Naive thymus-derived CD8-positive, alpha-beta T cell (primary cell): ENCODE data around the gene OR4L1. TPM values are rescaled to one million over a fixed set of nuclear protein-coding genes. Genes with fewer than 3 reads are reported as not detected.

Experiments used
- polyA plus RNA-seq, 3 donors: library from polyadenylated mRNA; unstranded; fragments of 300-500 nt; fragmentation: Illumina TruSeq; gene quantifications; one replicate each; pipeline ENCODE4 v1.2.3, GENCODE V29; 2021
- total RNA-seq, 8 experiments: library from RNA in 2 of 8; stranded (reverse) in 2 of 8; gene quantifications; one replicate each; pipeline ENCODE4 v1.2.3 and lab custom pipeline; 2021 to 2026

Gene OR4L1
- total and polyA plus RNA-seq, 5 experiments from 2014 or later, result not detected

Other genes starting within 250 kb of the OR4L1 start
- not detected for gene OR4K2, start 184.9 kb upstream of the OR4L1 start, total RNA-seq
- not detected for gene OR4K2, start 184.9 kb upstream of the OR4L1 start, polyA plus RNA-seq
- gene OR4K5, start 139.4 kb upstream of the OR4L1 start, total RNA-seq, result not detected
- not detected for gene OR4K5, start 139.4 kb upstream of the OR4L1 start, polyA plus RNA-seq
- gene OR4K1, start 129.1 kb upstream of the OR4L1 start, total RNA-seq, result not detected
- gene OR4K1, start 129.1 kb upstream of the OR4L1 start, polyA plus RNA-seq, result not detected
- not detected for gene OR4K15, start 84.5 kb upstream of the OR4L1 start, total RNA-seq
- gene OR4K15, start 84.5 kb upstream of the OR4L1 start, polyA plus RNA-seq, result not detected
- not detected for gene OR4Q2, start 57.9 kb upstream of the OR4L1 start, total RNA-seq
- not detected for gene OR4Q2, start 57.9 kb upstream of the OR4L1 start, polyA plus RNA-seq
- gene OR4K14, start 40.7 kb upstream of the OR4L1 start, total RNA-seq, result not detected
- gene OR4K14, start 40.7 kb upstream of the OR4L1 start, polyA plus RNA-seq, result not detected
- not detected for gene OR4K13, start 24.0 kb upstream of the OR4L1 start, total RNA-seq
- not detected for gene OR4K13, start 24.0 kb upstream of the OR4L1 start, polyA plus RNA-seq
- gene OR4K17, start 50.7 kb downstream of the OR4L1 start, total RNA-seq, result not detected
- gene OR4K17, start 50.7 kb downstream of the OR4L1 start, polyA plus RNA-seq, result not detected
- gene OR4N5, start 78.8 kb downstream of the OR4L1 start, total RNA-seq, result not detected
- gene OR4N5, start 78.8 kb downstream of the OR4L1 start, polyA plus RNA-seq, result not detected
- gene OR11G2, start 130.9 kb downstream of the OR4L1 start, total RNA-seq, result not detected
- gene OR11G2, start 130.9 kb downstream of the OR4L1 start, polyA plus RNA-seq, result not detected
- gene OR11H6, start 163.7 kb downstream of the OR4L1 start, total RNA-seq, result not detected
- gene OR11H6, start 163.7 kb downstream of the OR4L1 start, polyA plus RNA-seq, result not detected
- gene OR11H7, start 168.9 kb downstream of the OR4L1 start, total RNA-seq, result not detected
- not detected for gene OR11H7, start 168.9 kb downstream of the OR4L1 start, polyA plus RNA-seq
- not detected for gene OR11H4, start 179.2 kb downstream of the OR4L1 start, total RNA-seq
- gene OR11H4, start 179.2 kb downstream of the OR4L1 start, polyA plus RNA-seq, result not detected
- 10 to 100 TPM; 22.8 to 23.5 TPM for gene TTC5, start 245.9 kb downstream of the OR4L1 start, total RNA-seq
- gene TTC5, start 245.9 kb downstream of the OR4L1 start, polyA plus RNA-seq, result 10 to 100 TPM; 16.1 to 22.3 (median 18.7) TPM